Ishikawa (cell line): ENCODE data around the gene LINGO1.

ENCODE experiments used
- CEBPB ChIP-seq: IDR thresholded peaks from 2 replicates; pipeline ENCODE4 v1.6.1; 2012
- CREB1 ChIP-seq: IDR thresholded peaks from 2 replicates; pipeline ENCODE4 v1.6.1; 2012; ENCODE audit warnings: low read depth
- EGR1 ChIP-seq: IDR thresholded peaks from 2 replicates; pipeline ENCODE4 v1.6.1; 2012
- EP300 ChIP-seq: IDR thresholded peaks from 2 replicates; pipeline ENCODE4 v1.6.1; 2012; ENCODE audit warnings: borderline replicate concordance
- FOXM1 ChIP-seq: IDR thresholded peaks from 2 replicates; pipeline ENCODE4 v1.6.1; 2012; ENCODE audit warnings: low read depth, borderline replicate concordance
- NFIC ChIP-seq: IDR thresholded peaks from 2 replicates; pipeline ENCODE4 v1.6.1; 2012
- RAD21 ChIP-seq: IDR thresholded peaks from 2 replicates; pipeline ENCODE4 v1.6.1; 2012; ENCODE audit warnings: low read depth
- REST ChIP-seq: IDR thresholded peaks from 2 replicates; pipeline ENCODE4 v1.6.1; 2012; ENCODE audit warnings: low read depth, mild to moderate bottlenecking
- TAF1 ChIP-seq: IDR thresholded peaks from 2 replicates; pipeline ENCODE4 v1.6.1; 2012; ENCODE audit warnings: low read depth, mild to moderate bottlenecking
- TCF12 ChIP-seq: IDR thresholded peaks from 2 replicates; pipeline ENCODE4 v1.6.1; 2012; ENCODE audit warnings: low read depth
- TEAD4 ChIP-seq: IDR thresholded peaks from 2 replicates; pipeline ENCODE4 v1.6.1; 2012
- YY1 ChIP-seq: IDR thresholded peaks from 2 replicates; pipeline ENCODE4 v1.6.1; 2012; ENCODE audit warnings: low read depth
- ZBTB7A ChIP-seq: IDR thresholded peaks from 2 replicates; pipeline ENCODE4 v1.6.1; 2012; ENCODE audit warnings: low read depth
- TF ChIP-seq, protein P1 (sequence below): IDR thresholded peaks from 2 replicates; pipeline ENCODE4 v1.6.1; 2012
- TF ChIP-seq, protein P2 (sequence below): IDR thresholded peaks from 2 replicates; pipeline ENCODE4 v1.6.1; 2012

Gene LINGO1

GRCh38 chr15:77631745-77632533 lies 773 bp downstream of the LINGO1 start:
- TF ChIP-seq TAF1 (no peak), EGR1 (no peak), CEBPB (no peak), TEAD4 (no peak), EP300 (no peak), ZBTB7A (no peak; the same call in 1 of the 2 replicates), YY1 (no peak), REST (no peak), TCF12 (no peak), RAD21 (no peak), FOXM1 (no peak), NFIC (no peak), CREB1 (no peak)
- TF ChIP-seq, protein P1, sequence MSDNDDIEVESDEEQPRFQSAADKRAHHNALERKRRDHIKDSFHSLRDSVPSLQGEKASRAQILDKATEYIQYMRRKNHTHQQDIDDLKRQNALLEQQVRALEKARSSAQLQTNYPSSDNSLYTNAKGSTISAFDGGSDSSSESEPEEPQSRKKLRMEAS = no peak
- TF ChIP-seq, protein P2, sequence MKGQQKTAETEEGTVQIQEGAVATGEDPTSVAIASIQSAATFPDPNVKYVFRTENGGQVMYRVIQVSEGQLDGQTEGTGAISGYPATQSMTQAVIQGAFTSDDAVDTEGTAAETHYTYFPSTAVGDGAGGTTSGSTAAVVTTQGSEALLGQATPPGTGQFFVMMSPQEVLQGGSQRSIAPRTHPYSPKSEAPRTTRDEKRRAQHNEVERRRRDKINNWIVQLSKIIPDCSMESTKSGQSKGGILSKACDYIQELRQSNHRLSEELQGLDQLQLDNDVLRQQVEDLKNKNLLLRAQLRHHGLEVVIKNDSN = no peak

DNA sequence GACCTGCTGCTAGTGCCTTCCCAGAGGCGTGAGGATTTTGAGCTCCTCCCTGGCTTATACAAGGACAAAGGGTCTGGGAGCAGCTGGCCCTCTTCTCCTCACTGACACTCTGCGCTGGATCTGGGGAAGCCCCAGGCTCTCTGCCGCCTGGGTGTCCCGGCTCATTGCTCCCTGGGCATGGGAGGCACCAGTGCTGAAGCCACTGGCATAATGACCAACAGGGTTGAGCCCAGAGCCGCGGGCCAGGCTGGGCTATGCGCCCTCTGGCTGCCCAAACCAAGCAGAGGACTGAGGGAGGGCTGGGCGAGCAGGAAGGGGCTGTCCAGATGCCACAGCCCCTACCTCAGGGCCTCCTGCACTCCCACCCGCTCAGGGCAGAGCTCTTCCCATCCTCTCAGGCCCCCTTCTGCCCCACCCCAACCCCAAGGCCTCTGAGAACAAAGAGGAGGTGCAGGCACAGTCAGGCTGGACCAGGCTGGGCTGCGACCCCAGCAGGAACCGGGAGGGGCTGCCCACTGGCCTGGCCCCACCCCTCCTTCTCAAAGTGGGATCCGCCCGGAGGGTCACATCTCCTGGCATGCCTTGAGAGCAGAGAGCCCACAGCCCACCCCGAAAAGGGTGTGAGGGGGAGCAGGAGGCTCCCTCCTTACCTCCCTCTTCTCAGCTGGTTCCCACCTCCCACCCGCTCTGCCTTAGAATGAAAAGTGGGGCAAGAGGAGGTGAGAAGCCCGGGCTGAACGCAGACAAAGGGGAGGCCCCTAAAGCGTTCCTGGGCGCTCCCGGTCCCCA lies 1.6 kb downstream of the LINGO1 start:
- TF ChIP-seq EP300 (no peak), CREB1 (no peak), YY1 (no peak), TCF12 (no peak), NFIC (no peak), TAF1 (no peak), FOXM1 (no peak)

- TF ChIP-seq, protein P1 = no peak
- TF ChIP-seq YY1 (no peak), EP300 (no peak), EGR1 (no peak), CREB1 (no peak), RAD21 (no peak), NFIC (no peak), ZBTB7A (no peak), TEAD4 (no peak), CEBPB (no peak), TCF12 (no peak), FOXM1 (no peak), TAF1 (no peak), REST (no peak)
- TF ChIP-seq, protein P2 = no peak
Observed at GRCh38 chr15:77630056-77630455, 2.7 kb downstream of the LINGO1 start.

DNA sequence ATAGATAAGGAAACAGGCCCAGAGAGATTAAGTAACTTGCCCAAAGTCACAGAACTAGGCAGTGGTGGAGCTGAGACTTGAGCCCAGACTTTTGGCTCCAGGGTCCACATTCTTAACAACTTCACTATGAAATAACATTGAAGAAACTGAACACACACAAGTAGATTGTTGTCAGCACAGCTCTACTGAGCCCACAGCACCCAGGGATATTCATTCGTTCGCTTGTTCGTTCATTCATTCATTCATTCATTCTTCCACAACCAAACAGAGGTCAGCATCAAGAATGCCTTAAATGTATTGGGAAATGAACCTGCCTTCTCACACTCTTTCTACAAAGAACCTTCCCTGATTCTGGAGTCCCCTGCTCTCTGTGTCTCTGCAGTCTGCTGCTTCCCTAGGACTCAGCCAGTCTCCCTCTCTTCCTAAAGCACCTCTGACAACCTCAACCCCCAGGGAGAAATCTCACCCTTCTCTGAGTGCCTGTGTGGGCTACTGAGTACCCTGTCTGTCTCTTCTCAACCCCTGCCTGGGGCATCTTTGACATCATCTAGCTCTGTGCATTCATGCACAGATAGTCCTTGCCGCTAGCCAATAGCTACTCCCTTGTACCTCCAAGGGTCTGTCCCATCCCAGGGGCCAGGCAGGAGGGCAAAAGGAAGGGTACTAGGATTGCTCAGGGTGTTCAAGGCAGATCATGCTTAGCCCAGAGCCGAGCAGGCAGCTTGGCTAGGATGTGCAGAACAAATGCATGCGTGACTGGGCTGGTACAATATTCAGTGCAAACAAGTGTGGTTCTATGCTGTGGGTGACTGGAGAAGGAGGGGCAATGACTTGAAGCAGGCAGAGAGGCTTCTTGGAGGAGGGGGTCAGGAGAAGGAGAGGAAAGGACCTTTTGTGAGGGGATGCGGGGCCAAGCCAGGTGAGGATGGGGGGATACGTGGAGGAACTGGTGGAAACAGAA lies 3.4 kb downstream of the LINGO1 start:
- TF ChIP-seq YY1 = no peak
- no peak for TF ChIP-seq RAD21
- no peak for TF ChIP-seq EP300
- no peak for TF ChIP-seq REST
- no peak for TF ChIP-seq NFIC
- TF ChIP-seq, protein P1 = no peak
- no peak for TF ChIP-seq EGR1
- no peak for TF ChIP-seq FOXM1
